Neural progenitor cell (in vitro differentiated cells): ENCODE data around the gene PRPF38B.

Experiments used
- CTCF ChIP-seq: fragments of 200-600 bp; sonication (generic); IDR thresholded peaks from 2 replicates; pipeline ENCODE4 v1.5.1; 2017; ENCODE audit warnings: antibody characterized with exemption, mild to moderate bottlenecking
- EZH2 ChIP-seq: fragments of 200-600 bp; sonication (generic); IDR thresholded peaks from 2 replicates; pipeline ENCODE4 v1.6.1; 2017; ENCODE audit warnings: antibody characterized with exemption, mild to moderate bottlenecking, moderate library complexity
- EZH2phosphoT487 ChIP-seq: fragments of 200-600 bp; sonication (generic); IDR thresholded peaks from 2 replicates; pipeline ENCODE4 v1.6.1; 2017; ENCODE audit warnings: antibody characterized with exemption

- TF ChIP-seq CTCF (no peak), EZH2 (no peak), EZH2phosphoT487 (no peak)
Measured at GRCh38 chr1:108657356-108658080, 34.6 kb upstream of the PRPF38B start.
